ENCODE data around the gene PTPN4. TPM values are rescaled to one million over a fixed set of nuclear protein-coding genes. Genes with fewer than 3 reads are reported as not detected.

Gene PTPN4
- total and polyA plus RNA-seq, 2 of the 13 experiments (the other 11 are each of a cell fraction or from before 2014, with no cell fraction given): 20.3 to 34.6 TPM

DNA sequence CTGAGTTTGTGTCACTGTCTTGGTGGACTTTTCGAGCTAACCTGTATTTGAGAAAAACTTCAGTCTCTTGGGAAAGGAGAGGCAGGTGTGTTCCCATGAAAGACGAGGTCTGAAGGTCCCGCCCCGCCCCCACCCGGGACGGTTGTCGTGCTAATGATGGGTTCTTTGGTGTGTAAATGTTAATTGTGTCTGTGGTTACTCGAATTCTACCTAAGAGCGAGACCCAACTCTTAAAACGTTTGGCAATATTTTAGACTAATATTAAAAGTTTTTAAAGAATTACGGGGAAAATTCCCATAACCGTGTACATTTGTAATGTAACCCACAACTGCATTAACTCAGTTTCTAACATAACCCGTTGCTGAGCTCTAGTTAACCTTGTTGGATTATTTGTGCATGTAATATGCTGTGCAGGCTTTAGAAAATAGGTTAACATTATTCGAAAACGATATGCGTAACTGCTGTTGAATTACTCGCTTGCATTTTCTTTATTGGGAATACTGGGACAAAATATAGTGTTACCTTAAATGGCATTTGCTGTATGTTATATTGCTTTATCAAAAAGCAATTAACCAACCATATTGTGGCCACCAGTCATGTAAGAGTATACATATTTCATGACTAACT lies 254.0 kb downstream of the PTPN4 start (continued):
- TF ChIP-seq, protein P1, sequence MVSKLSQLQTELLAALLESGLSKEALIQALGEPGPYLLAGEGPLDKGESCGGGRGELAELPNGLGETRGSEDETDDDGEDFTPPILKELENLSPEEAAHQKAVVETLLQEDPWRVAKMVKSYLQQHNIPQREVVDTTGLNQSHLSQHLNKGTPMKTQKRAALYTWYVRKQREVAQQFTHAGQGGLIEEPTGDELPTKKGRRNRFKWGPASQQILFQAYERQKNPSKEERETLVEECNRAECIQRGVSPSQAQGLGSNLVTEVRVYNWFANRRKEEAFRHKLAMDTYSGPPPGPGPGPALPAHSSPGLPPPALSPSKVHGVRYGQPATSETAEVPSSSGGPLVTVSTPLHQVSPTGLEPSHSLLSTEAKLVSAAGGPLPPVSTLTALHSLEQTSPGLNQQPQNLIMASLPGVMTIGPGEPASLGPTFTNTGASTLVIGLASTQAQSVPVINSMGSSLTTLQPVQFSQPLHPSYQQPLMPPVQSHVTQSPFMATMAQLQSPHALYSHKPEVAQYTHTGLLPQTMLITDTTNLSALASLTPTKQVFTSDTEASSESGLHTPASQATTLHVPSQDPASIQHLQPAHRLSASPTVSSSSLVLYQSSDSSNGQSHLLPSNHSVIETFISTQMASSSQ (IDR thresholded peaks at IDR 0.05; ENCODE audit: low read depth): peak; percentile 33; the same call in 1 of the 2 replicates
- TF ChIP-seq, protein P1 (CRISPR knock-in tag; IDR thresholded peaks at IDR 0.05; ENCODE audit: borderline replicate concordance): no peak
- TF ChIP-seq, protein P2, sequence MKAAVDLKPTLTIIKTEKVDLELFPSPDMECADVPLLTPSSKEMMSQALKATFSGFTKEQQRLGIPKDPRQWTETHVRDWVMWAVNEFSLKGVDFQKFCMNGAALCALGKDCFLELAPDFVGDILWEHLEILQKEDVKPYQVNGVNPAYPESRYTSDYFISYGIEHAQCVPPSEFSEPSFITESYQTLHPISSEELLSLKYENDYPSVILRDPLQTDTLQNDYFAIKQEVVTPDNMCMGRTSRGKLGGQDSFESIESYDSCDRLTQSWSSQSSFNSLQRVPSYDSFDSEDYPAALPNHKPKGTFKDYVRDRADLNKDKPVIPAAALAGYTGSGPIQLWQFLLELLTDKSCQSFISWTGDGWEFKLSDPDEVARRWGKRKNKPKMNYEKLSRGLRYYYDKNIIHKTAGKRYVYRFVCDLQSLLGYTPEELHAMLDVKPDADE (CRISPR knock-in tag; IDR thresholded peaks at IDR 0.05): no peak
- TF ChIP-seq, protein P3, sequence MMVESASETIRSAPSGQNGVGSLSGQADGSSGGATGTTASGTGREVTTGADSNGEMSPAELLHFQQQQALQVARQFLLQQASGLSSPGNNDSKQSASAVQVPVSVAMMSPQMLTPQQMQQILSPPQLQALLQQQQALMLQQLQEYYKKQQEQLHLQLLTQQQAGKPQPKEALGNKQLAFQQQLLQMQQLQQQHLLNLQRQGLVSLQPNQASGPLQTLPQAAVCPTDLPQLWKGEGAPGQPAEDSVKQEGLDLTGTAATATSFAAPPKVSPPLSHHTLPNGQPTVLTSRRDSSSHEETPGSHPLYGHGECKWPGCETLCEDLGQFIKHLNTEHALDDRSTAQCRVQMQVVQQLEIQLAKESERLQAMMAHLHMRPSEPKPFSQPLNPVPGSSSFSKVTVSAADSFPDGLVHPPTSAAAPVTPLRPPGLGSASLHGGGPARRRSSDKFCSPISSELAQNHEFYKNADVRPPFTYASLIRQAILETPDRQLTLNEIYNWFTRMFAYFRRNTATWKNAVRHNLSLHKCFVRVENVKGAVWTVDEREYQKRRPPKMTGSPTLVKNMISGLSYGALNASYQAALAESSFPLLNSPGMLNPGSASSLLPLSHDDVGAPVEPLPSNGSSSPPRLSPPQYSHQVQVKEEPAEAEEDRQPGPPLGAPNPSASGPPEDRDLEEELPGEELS (CRISPR knock-in tag; IDR thresholded peaks at IDR 0.05): no peak
- TF ChIP-seq HNF4A (CRISPR knock-in tag; IDR thresholded peaks at IDR 0.05) (0 out of 2 replicates have a peak, but pooled peaks have one; percentile 1), EEA1 (CRISPR knock-in tag; IDR thresholded peaks at IDR 0.05; ENCODE audit: borderline replicate concordance) (no peak), CCDC6 (CRISPR knock-in tag; IDR thresholded peaks at IDR 0.05) (no peak), RELA (CRISPR knock-in tag; IDR thresholded peaks at IDR 0.05) (0 out of 2 replicates have a peak, but pooled peaks have one; percentile 22), MIER3 (CRISPR knock-in tag; IDR thresholded peaks at IDR 0.05; ENCODE audit: borderline replicate concordance) (0 out of 2 replicates have a peak, but pooled peaks have one; percentile 6), MXD4 (CRISPR knock-in tag; IDR thresholded peaks at IDR 0.05) (0 out of 2 replicates have a peak, but pooled peaks have one; percentile 14)
- TF ChIP-seq, protein P4, sequence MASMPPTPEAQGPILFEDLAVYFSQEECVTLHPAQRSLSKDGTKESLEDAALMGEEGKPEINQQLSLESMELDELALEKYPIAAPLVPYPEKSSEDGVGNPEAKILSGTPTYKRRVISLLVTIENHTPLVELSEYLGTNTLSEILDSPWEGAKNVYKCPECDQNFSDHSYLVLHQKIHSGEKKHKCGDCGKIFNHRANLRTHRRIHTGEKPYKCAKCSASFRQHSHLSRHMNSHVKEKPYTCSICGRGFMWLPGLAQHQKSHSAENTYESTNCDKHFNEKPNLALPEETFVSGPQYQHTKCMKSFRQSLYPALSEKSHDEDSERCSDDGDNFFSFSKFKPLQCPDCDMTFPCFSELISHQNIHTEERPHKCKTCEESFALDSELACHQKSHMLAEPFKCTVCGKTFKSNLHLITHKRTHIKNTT (CRISPR knock-in tag; IDR thresholded peaks at IDR 0.05): 0 out of 2 replicates have a peak, but pooled peaks have one; percentile 0
- TF ChIP-seq, protein P5, sequence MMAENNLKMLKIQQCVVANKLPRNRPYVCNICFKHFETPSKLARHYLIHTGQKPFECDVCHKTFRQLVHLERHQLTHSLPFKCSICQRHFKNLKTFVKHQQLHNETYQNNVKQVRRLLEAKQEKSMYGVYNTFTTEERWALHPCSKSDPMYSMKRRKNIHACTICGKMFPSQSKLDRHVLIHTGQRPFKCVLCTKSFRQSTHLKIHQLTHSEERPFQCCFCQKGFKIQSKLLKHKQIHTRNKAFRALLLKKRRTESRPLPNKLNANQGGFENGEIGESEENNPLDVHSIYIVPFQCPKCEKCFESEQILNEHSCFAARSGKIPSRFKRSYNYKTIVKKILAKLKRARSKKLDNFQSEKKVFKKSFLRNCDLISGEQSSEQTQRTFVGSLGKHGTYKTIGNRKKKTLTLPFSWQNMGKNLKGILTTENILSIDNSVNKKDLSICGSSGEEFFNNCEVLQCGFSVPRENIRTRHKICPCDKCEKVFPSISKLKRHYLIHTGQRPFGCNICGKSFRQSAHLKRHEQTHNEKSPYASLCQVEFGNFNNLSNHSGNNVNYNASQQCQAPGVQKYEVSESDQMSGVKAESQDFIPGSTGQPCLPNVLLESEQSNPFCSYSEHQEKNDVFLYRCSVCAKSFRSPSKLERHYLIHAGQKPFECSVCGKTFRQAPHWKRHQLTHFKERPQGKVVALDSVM (CRISPR knock-in tag; IDR thresholded peaks at IDR 0.05): 0 out of 2 replicates have a peak, but pooled peaks have one; percentile 3
- TF ChIP-seq, protein P6, sequence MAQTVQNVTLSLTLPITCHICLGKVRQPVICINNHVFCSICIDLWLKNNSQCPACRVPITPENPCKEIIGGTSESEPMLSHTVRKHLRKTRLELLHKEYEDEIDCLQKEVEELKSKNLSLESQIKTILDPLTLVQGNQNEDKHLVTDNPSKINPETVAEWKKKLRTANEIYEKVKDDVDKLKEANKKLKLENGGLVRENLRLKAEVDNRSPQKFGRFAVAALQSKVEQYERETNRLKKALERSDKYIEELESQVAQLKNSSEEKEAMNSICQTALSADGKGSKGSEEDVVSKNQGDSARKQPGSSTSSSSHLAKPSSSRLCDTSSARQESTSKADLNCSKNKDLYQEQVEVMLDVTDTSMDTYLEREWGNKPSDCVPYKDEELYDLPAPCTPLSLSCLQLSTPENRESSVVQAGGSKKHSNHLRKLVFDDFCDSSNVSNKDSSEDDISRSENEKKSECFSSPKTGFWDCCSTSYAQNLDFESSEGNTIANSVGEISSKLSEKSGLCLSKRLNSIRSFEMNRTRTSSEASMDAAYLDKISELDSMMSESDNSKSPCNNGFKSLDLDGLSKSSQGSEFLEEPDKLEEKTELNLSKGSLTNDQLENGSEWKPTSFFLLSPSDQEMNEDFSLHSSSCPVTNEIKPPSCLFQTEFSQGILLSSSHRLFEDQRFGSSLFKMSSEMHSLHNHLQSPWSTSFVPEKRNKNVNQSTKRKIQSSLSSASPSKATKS (CRISPR knock-in tag; IDR thresholded peaks at IDR 0.05): peak; percentile 71; the same call in 1 of the 2 replicates

Measured in HepG2 (cell line).